ENCODE results near the gene MYL6B. TPM values are rescaled to one million over a fixed set of nuclear protein-coding genes. Genes with fewer than 3 reads are reported as not detected.

The MYL6B gene
- total RNA-seq, 1 donor from 2014 or later, result 19.5 TPM

DNA sequence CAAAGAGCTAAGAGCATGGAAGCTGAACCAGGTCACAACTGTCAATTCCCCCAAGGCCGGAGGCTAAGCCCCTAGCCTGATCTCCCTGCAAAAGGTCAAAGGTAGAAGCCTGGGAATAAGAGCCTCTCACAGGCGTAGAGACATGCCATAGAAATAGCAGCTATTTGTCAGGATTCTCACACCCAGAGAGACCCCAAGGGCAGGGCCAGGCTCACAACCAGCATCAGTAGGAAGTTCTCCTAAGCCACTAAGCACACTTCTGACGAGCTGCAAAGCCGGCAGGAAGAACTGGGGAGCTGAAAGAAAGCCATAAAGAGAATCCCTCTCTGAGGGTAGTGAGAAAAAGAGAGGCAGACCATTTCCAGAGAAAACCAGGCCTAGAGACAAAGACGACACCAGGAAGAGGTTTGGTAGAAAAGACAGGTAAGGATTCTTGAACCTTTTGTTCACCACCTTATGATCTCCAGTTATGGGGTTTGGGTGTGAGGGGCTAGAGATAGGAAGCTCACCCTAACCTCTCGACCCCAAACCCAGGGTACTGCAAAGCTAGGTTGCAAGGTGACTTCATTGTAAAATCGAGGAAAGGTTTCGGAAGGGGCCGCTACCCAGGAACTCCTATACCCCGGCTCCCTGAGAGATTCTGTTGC, 35.9 kb downstream of the MYL6B start:
- Histone ChIP-seq H3K4me1 (peaks cover 25% of the 10 kb centered on the region), H3K27ac (peak overlapping the region; percentile 77), H3K4me3 (peak overlapping the region; percentile 82), H3K9me3 (no peaks in the 10 kb centered on the region), H3K27me3 (no peaks in the 10 kb centered on the region), H3K36me3 (peaks cover 36% of the 10 kb centered on the region)
- DNase-seq (no peak), ATAC-seq (no peak)
- intact Hi-C loops (cut with DNase I), result no loop called here
- TF ChIP-seq, protein P1, sequence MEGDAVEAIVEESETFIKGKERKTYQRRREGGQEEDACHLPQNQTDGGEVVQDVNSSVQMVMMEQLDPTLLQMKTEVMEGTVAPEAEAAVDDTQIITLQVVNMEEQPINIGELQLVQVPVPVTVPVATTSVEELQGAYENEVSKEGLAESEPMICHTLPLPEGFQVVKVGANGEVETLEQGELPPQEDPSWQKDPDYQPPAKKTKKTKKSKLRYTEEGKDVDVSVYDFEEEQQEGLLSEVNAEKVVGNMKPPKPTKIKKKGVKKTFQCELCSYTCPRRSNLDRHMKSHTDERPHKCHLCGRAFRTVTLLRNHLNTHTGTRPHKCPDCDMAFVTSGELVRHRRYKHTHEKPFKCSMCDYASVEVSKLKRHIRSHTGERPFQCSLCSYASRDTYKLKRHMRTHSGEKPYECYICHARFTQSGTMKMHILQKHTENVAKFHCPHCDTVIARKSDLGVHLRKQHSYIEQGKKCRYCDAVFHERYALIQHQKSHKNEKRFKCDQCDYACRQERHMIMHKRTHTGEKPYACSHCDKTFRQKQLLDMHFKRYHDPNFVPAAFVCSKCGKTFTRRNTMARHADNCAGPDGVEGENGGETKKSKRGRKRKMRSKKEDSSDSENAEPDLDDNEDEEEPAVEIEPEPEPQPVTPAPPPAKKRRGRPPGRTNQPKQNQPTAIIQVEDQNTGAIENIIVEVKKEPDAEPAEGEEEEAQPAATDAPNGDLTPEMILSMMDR (IDR thresholded peaks at IDR 0.05), result no peak

DNA sequence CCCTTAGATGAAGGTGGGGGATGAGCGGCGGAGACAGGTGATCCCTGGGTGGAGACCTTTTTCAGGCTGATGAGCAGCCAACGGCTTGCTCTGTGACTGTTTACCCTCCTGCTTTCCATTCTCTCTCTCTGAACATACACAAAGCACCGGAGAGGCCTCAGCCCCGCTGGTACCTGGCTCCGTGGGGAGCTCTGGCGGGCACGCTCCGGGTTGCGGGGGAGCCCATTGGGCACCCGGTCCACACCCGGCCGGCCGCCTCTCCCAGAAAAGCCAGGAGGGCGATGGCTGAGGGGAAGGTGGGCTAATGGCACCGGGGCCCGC, 36.4 kb downstream of the MYL6B start:
- ATAC-seq (peak; percentile 2), DNase-seq (no peak)
- intact Hi-C loops (cut with DNase I), result no loop called here
- H3K9me3 ChIP-seq, result no peaks in the 10 kb centered on the region
- TF ChIP-seq, protein P1 (IDR thresholded peaks at IDR 0.05), result no peak
- peaks cover 25% of the 10 kb centered on the region for H3K4me1 ChIP-seq
- no peaks in the 10 kb centered on the region for H3K27me3 ChIP-seq
- H3K27ac ChIP-seq, result peak overlapping the region; percentile 77
- peak overlapping the region; percentile 82 for H3K4me3 ChIP-seq
- peaks cover 32% of the 10 kb centered on the region for H3K36me3 ChIP-seq

DNA sequence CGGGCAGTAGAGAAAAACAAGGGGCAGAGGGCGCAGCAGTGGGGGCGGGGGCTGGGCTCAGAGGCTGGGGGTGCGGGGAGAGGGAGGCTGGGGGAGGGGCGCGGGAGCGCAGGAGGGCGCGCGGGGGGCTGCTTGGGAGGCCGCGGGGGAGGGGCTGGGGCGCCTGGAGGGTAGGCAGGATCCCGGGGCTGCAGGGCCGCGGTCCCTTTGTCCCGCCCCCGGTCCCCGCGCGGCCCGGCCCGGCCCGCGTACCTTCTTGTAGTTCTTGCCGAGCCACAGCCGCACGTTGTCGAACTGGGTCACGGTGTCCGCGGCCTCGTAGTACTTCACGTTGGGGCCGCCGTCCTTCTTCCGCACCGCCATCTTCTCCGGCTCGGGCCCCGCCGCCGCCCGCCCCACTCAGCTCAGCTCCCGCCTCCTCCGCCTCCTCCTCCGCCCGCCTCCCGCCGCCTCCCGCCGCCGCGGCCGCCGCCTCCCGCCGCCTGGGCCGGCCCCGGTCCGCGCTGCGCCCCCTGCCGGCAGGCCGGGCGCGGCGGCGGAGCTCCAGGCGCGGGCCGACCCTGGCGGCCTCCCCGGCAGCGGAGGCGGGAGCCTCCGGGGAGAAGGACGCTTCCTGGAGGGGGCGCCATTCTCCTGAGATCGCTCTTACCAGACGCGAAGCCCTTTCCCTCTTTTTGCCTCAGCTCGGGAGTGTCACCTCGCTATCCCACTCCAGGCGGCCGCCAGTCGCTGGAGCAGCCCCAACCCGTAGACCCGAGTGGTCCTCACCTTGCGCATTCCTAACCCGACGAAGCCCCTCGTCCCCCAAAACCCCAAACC, 36.9 kb downstream of the MYL6B start, which contains the start of gene SMARCC2:
Gene SMARCC2 (minus strand): TSS at position 385 of the 819 bp plus-strand sequence. CDS start 22 bp downstream, at position 363.
- intact Hi-C loops (cut with DNase I), result no loop called here
- Histone ChIP-seq H3K27me3 (no peaks in the 10 kb centered on the region), H3K4me3 (peak within 1 kb of the TSS; percentile 82), H3K9me3 (no peaks in the 10 kb centered on the region), H3K4me1 (peaks cover 25% of the 10 kb centered on the region), H3K36me3 (peaks cover 27% of the 10 kb centered on the region), H3K27ac (peak within 1 kb of the TSS; percentile 93)
- TF ChIP-seq, protein P1 (IDR thresholded peaks at IDR 0.05), result peak; percentile 60
- DNase-seq (peak; percentile 94), ATAC-seq (peak; percentile 94)

DNA sequence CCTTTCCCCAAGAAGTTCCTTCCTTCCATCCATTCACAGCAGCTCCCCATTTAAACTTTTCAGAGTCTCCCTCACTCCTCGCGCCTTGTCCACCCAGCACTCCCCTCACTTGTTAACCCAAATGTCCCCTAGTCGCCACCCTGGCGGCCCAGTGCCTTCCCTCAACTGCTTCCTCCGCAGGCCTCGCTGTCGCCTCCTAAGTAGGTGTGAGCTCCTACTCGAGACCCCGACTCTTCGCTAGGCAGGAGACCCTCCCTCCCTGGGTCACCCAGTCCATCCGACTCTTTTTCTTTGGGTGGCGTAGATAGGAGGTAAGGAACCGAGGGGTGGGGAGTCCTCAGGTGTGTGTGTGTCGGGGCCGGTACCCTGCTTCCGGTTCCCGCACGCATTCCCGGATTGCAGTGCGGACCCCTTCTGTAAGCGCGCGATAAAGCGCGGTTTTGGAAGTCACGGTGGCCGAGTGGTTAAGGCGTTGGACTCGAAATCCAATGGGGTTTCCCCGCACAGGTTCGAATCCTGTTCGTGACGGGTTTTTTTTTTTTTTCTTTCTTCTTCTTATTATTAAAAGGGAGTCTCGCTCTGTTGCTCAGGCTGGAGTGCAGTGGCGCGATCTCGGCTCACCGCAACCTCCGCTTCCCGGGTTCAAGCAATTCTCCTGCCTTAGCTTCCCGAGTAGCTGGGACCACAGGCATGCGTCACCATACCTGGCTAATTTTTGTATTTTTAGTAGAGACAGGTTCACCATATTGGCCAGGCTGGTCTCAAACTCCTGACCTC, 37.7 kb downstream of the MYL6B start:
- no peaks in the 10 kb centered on the region for H3K27me3 ChIP-seq
- DNase-seq (peak; percentile 92), ATAC-seq (peak; percentile 67)
- no peaks in the 10 kb centered on the region for H3K9me3 ChIP-seq
- peak overlapping the region; percentile 82 for H3K4me3 ChIP-seq
- peaks cover 25% of the 10 kb centered on the region for H3K4me1 ChIP-seq
- peak overlapping the region; percentile 93 for H3K27ac ChIP-seq
- intact Hi-C loops (cut with DNase I), result loop anchor here (5.0 to 10.0 kb wide), 2 partner anchors 37 to 275 kb away; partner anchors contain the start of gene SPRYD4
- H3K36me3 ChIP-seq, result peaks cover 19% of the 10 kb centered on the region
- TF ChIP-seq, protein P1 (IDR thresholded peaks at IDR 0.05), result no peak

DNA sequence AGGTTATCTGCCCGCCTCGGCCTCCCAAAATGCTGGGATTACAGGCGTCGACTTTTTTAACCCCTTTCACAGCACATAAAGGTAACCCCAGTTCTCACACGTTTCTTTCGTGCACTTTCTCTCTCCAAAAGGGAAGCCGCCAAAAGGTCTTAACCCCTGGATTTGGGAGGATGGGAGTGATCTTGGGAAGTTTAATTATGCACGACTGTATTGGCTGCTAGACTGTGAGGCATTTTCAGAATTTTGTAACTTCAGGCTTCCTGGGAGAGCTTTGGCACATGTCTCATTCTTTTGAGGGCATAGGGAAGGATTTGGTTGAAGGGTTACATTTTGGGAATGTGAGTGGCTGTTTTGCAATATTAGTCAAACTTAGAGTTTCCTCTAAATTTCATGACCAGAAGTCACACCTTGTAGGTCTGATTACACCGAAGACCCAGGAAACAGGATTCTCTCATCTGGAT, 38.3 kb downstream of the MYL6B start:
- no peak for DNase-seq
- intact Hi-C loops (cut with DNase I), result loop anchor here (5.0 to 10.0 kb wide), 2 partner anchors 37 to 274 kb away; partner anchors contain the start of gene SPRYD4

More for the DNA sequence above, 38.3 kb downstream of the MYL6B start:
- H3K9me3 ChIP-seq, result no peaks in the 10 kb centered on the region
- no peaks in the 10 kb centered on the region for H3K27me3 ChIP-seq
- peak overlapping the region; percentile 82 for H3K4me3 ChIP-seq
- TF ChIP-seq, protein P1 (IDR thresholded peaks at IDR 0.05), result no peak
- peaks cover 25% of the 10 kb centered on the region for H3K4me1 ChIP-seq
- no peak for ATAC-seq
- H3K27ac ChIP-seq, result peak overlapping the region; percentile 93
- H3K36me3 ChIP-seq, result peaks cover 12% of the 10 kb centered on the region

All from upper lobe of right lung (tissue), 1 donor.